Measurements from ENCODE around the gene HDLBP.
A peak's percentile ranks its signal among the peaks of the same experiment; 100 is the strongest.
"Not testable (repeated sequence)": the region's sequence is repeated elsewhere in the genome, so short reads cannot be mapped to it uniquely, and the experiment has no call there.

HDLBP gene

DNA sequence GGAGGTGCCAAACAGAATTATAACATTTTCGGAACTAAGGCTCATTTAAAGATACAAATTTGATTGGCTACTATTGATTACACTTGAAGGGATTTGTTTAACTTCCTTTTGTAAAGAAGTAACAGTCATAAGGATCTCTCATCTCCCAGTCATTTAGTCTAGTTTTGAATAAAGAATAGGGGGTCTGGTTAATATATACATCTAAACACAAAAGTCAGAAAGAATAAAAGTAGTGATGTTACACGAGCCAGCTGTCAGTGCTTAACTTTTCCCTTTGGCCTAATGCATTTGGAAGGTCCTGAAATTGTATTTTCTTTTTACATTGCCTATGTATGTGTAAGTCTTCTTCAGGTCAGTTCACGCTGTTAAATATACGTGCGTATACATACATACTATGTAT is 8.3 kb upstream of the HDLBP start:
- peak; percentile 25 for DNase-seq (ENCODE audit: extremely low spot score)
- CTCF ChIA-PET, result interaction anchor here (0.8 to 1.1 kb wide), 2 partner anchors 9 to 25 kb away, joined by 3 read pairs; partner anchors contain the start of genes HDLBP and SEPTIN2
- no peak for TF ChIP-seq CTCF (IDR thresholded peaks at IDR 0.05; ENCODE audit: control extremely low read depth, extremely low read depth, low read depth, missing control alignments)
- POLR2A ChIA-PET, result interaction anchor here (1.2 kb wide), 1 partner anchor 9 kb away, joined by 7 read pairs; the partner anchor contains the start of gene HDLBP

- no peak for DNase-seq (ENCODE audit: extremely low spot score)
- POLR2A ChIA-PET, result no interaction called here
- CTCF ChIA-PET, result interaction anchor here (1.6 kb wide), 1 partner anchor 14 kb away, joined by 3 read pairs; no protein-coding TSS in a partner anchor
- no peak for TF ChIP-seq CTCF (IDR thresholded peaks at IDR 0.05; ENCODE audit: control extremely low read depth, extremely low read depth, low read depth, missing control alignments)
Measured at GRCh38 chr2:241321886-241322285, 6.4 kb upstream of the HDLBP start.

GRCh38 chr2:241321033-241321432 is 5.6 kb upstream of the HDLBP start:
- CTCF ChIA-PET, result interaction anchor here (1.1 kb wide), 1 partner anchor 18 kb away, joined by 3 read pairs; no protein-coding TSS in a partner anchor
- DNase-seq (ENCODE audit: extremely low spot score), result no peak
- TF ChIP-seq CTCF (IDR thresholded peaks at IDR 0.05; ENCODE audit: control extremely low read depth, extremely low read depth, low read depth, missing control alignments), result no peak
- POLR2A ChIA-PET, result no interaction called here

DNA sequence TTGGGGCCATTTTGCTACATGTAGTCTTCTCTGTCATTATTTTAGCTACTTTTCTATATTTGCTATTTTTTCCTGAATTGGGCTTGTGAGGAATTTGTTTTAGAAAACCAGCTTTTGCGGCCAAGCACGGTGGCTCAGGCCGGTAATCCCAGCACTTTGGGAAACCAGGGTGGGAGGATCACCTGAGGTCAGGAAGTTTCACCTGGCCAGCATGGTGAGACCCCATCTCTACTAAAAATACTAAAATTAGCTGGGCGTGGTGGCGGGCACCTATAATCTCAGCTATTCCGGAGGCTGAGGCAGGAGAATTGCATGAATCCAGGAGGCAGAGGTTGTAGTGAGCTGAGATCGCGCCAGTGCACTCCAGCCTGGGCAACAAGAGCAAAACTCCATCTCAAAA is 4.9 kb upstream of the HDLBP start:
- ChIA-PET CTCF (interaction anchor here (0.9 to 2.1 kb wide), 4 partner anchors 11 to 71 kb away, joined by 3 to 7 read pairs (median 3); no protein-coding TSS in a partner anchor), POLR2A (no interaction called here)
- no peak for DNase-seq (ENCODE audit: extremely low spot score)
- TF ChIP-seq CTCF (IDR thresholded peaks at IDR 0.05; ENCODE audit: control extremely low read depth, extremely low read depth, low read depth, missing control alignments), result no peak

GRCh38 chr2:241318830-241319229 is 3.4 kb upstream of the HDLBP start:
- DNase-seq (ENCODE audit: extremely low spot score); POLR2A ChIA-PET: not testable (repeated sequence)
- CTCF ChIA-PET, result interaction anchor here (1.1 to 2.1 kb wide), 2 partner anchors 17 to 24 kb away, joined by 3 to 7 read pairs; no protein-coding TSS in a partner anchor

GRCh38 chr2:241317391-241317790 is 1.9 kb upstream of the HDLBP start:
- POLR2A ChIA-PET, result interaction anchor here (0.6 to 0.7 kb wide), 2 partner anchors 155 to 383 kb away, joined by 4 read pairs; no protein-coding TSS in a partner anchor
- no peak for DNase-seq (ENCODE audit: extremely low spot score)
- TF ChIP-seq CTCF (IDR thresholded peaks at IDR 0.05; ENCODE audit: control extremely low read depth, extremely low read depth, low read depth, missing control alignments), result no peak
- CTCF ChIA-PET, result no interaction called here

DNA sequence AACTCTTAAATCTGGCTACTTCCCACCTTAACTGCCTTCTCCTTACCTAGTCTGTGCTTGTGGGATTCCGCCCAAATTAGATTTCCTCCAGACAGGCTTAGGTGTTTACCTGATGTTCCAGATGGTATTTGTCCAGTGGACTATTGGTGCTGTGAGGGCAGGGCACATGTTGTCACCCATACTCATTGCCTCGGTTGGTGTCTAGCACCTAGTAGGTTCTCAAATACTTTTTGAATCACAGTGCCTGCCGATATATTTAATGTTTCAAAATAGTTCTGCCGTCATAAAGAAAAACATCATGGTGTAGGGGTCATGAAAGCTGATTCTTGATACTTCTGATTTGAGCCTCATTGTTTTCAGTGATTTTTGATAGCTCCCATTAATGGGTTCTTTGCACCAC is 1.4 kb upstream of the HDLBP start:
- ChIA-PET POLR2A (interaction anchor here (0.6 kb wide), 1 partner anchor 382 kb away, joined by 4 read pairs; no protein-coding TSS in a partner anchor), CTCF (no interaction called here)
- DNase-seq (ENCODE audit: extremely low spot score), result no peak
- no peak for TF ChIP-seq CTCF (IDR thresholded peaks at IDR 0.05; ENCODE audit: control extremely low read depth, extremely low read depth, low read depth, missing control alignments)
